CD14-positive monocyte (primary cell): Measurements from ENCODE around the gene TJAP1. TPM values are rescaled to one million over a fixed set of nuclear protein-coding genes. Genes with fewer than 3 reads are reported as not detected.
A peak's percentile ranks its signal among the peaks of the same experiment; 100 is the strongest.

ENCODE experiments used
- DNase-seq, 3 donors: peaks; one replicate each; pipeline ENCODE4 v3.0.0-alpha.2; 2011 to 2022
- H2AFZ ChIP-seq: 2 replicates; pipeline ENCODE4 v1.6.0; 2012; ENCODE audit warnings: mild to moderate bottlenecking, low read depth, low read length, inconsistent platforms; ENCODE audit not compliant: insufficient read depth, poor library complexity, severe bottlenecking
- H3K27ac ChIP-seq, 2 donors: 1 replicate in 1 of 2; 2 replicates in 1 of 2; pipeline ENCODE4 v1.5.1; 2012 to 2013; ENCODE audit warnings: low read length in 2 of 2, control low read depth in 1 of 2, inconsistent platforms in 1 of 2, low read depth in 1 of 2, mild to moderate bottlenecking in 1 of 2
- H3K27me3 ChIP-seq, 2 donors: one replicate each; pipeline versions ENCODE4 v1.6.0 to v1.6.1; 2011 to 2013; ENCODE audit warnings: low read length in 2 of 2; ENCODE audit not compliant: control insufficient read depth in 2 of 2, insufficient read depth in 2 of 2
- H3K36me3 ChIP-seq, 2 donors: replicated peaks in 1 of 2; 1 replicate in 1 of 2; 2 replicates in 1 of 2; pipeline versions ENCODE4 v1.5.1 to v1.6.1; 2012 to 2013; ENCODE audit warnings: low read length in 2 of 2, control low read depth in 1 of 2, inconsistent platforms in 1 of 2, mild to moderate bottlenecking in 1 of 2; ENCODE audit not compliant: insufficient read depth in 2 of 2, control insufficient read depth in 1 of 2
- H3K4me1 ChIP-seq, 2 donors: 1 replicate in 1 of 2; 2 replicates in 1 of 2; pipeline versions ENCODE4 v1.5.1 to v1.6.1; 2012 to 2013; ENCODE audit warnings: low read length in 2 of 2, control low read depth in 1 of 2, inconsistent platforms in 1 of 2, mild to moderate bottlenecking in 1 of 2, moderate library complexity in 1 of 2; ENCODE audit not compliant: insufficient read depth in 2 of 2, control insufficient read depth in 1 of 2
- H3K4me2 ChIP-seq: replicated peaks from 2 replicates; pipeline ENCODE3; 2012; ENCODE audit warnings: low read length, moderate library complexity, mild to moderate bottlenecking; ENCODE audit not compliant: poor library complexity, severe bottlenecking; ENCODE audit errors: extremely low read depth
- H3K4me3 ChIP-seq, 3 experiments: fragments of 200-600 bp in 1 of 3; sonication (generic) in 1 of 3; replicated peaks in 1 of 3; 1 replicate in 2 of 3; 2 replicates in 1 of 3; pipeline ENCODE4 v1.5.1; 2011 to 2013; ENCODE audit warnings: low read length in 3 of 3, mild to moderate bottlenecking in 3 of 3, control low read depth in 2 of 3, low read depth in 2 of 3, inconsistent platforms in 1 of 3, moderate library complexity in 1 of 3
- H3K79me2 ChIP-seq: 2 replicates; pipeline ENCODE4 v1.6.0; 2012; ENCODE audit warnings: mild to moderate bottlenecking, control low read depth, inconsistent platforms, low read length, moderate library complexity; ENCODE audit not compliant: insufficient read depth
- H3K9ac ChIP-seq: 2 replicates; pipeline ENCODE4 v1.6.0; 2017; ENCODE audit warnings: low read length, mild to moderate bottlenecking; ENCODE audit not compliant: insufficient read depth, poor library complexity, severe bottlenecking
- H3K9me3 ChIP-seq, 2 donors: replicated peaks in 1 of 2; 1 replicate in 1 of 2; 2 replicates in 1 of 2; pipeline versions ENCODE4 v1.5.1 to v1.6.1; 2012 to 2013; ENCODE audit warnings: low read length in 2 of 2, control low read depth in 1 of 2; ENCODE audit not compliant: control insufficient read depth in 1 of 2, insufficient read depth in 1 of 2
- H4K20me1 ChIP-seq: 2 replicates; pipeline ENCODE4 v1.6.0; 2012; ENCODE audit warnings: mild to moderate bottlenecking, low read length, control low read depth, moderate library complexity; ENCODE audit not compliant: insufficient read depth
- H3K27ac Mint-ChIP-seq, 7 donors: one replicate each; pipeline ENCODE4 v1.8.0; 2020; ENCODE audit warnings: mild to moderate bottlenecking in 7 of 7, mixed read lengths in 7 of 7, moderate library complexity in 6 of 7, inconsistent platforms in 2 of 7
- H3K27me3 Mint-ChIP-seq, 3 donors: one replicate each; pipeline ENCODE4 v1.8.0; 2021 to 2022; ENCODE audit warnings: low read depth in 3 of 3, mild to moderate bottlenecking in 3 of 3, mixed read lengths in 3 of 3, moderate library complexity in 3 of 3, inconsistent platforms in 1 of 3
- H3K36me3 Mint-ChIP-seq, 2 donors: one replicate each; pipeline ENCODE4 v1.8.0; 2020; ENCODE audit warnings: mixed read lengths in 2 of 2, inconsistent platforms in 1 of 2, mild to moderate bottlenecking in 1 of 2
- H3K4me1 Mint-ChIP-seq: one replicate; pipeline ENCODE4 v1.8.0; 2020; ENCODE audit warnings: mild to moderate bottlenecking, mixed read lengths
- H3K4me3 Mint-ChIP-seq, 2 donors: one replicate each; pipeline ENCODE4 v1.8.0; 2020; ENCODE audit warnings: mild to moderate bottlenecking in 2 of 2, mixed read lengths in 2 of 2, moderate library complexity in 1 of 2
- H3K9me3 Mint-ChIP-seq, 7 donors: one replicate each; pipeline ENCODE4 v1.8.0; 2020 to 2022; ENCODE audit warnings: mixed read lengths in 7 of 7, mild to moderate bottlenecking in 6 of 7, moderate library complexity in 6 of 7, inconsistent platforms in 2 of 7
- WGBS: methylation state at CpG from one replicate; pipeline ENCODE4 v1.1.5; 2013; ENCODE audit warnings: missing lambda C conversion rate; ENCODE audit not compliant: insufficient coverage; 5-methylcytosine and 5-hydroxymethylcytosine counted together
- intact Hi-C, 2 donors: fragments of 100-400 bp; cut with micrococcal nuclease; formaldehyde crosslinking; loops; one replicate each; pipeline versions ENCODE4 v1.15.0 to v1.15.1; 2023
- polyA plus RNA-seq, 3 donors: library from polyadenylated mRNA; depleted of rRNA in 1 of 3; unstranded in 2 of 3; stranded (reverse) in 1 of 3; fragments of 300-500 nt in 2 of 3; fragments of >200 nt in 1 of 3; fragmentation: Illumina TruSeq in 2 of 3; gene quantifications; 1 replicate in 2 of 3; 2 replicates in 1 of 3; pipeline ENCODE4 v1.2.3, GENCODE V29; 2012 to 2021
- TF ChIP-seq, protein P1 (sequence below): fragments of 200-600 bp; IDR thresholded peaks from one replicate; pipeline ENCODE4 v1.8.0; 2022; ENCODE audit warnings: antibody characterized with exemption, mild to moderate bottlenecking

Gene TJAP1
- polyA plus RNA-seq, 3 donors, result 3.2 to 43.4 (median 3.2) TPM

GRCh38 chr6:43432009-43432945 lies 45.1 kb upstream of the TJAP1 start:
- TF ChIP-seq, protein P1, sequence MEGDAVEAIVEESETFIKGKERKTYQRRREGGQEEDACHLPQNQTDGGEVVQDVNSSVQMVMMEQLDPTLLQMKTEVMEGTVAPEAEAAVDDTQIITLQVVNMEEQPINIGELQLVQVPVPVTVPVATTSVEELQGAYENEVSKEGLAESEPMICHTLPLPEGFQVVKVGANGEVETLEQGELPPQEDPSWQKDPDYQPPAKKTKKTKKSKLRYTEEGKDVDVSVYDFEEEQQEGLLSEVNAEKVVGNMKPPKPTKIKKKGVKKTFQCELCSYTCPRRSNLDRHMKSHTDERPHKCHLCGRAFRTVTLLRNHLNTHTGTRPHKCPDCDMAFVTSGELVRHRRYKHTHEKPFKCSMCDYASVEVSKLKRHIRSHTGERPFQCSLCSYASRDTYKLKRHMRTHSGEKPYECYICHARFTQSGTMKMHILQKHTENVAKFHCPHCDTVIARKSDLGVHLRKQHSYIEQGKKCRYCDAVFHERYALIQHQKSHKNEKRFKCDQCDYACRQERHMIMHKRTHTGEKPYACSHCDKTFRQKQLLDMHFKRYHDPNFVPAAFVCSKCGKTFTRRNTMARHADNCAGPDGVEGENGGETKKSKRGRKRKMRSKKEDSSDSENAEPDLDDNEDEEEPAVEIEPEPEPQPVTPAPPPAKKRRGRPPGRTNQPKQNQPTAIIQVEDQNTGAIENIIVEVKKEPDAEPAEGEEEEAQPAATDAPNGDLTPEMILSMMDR, result no peak
- intact Hi-C loops, result no loop called here
- 92% methylated on average over 13 of the region's 19 CpGs for WGBS

DNA sequence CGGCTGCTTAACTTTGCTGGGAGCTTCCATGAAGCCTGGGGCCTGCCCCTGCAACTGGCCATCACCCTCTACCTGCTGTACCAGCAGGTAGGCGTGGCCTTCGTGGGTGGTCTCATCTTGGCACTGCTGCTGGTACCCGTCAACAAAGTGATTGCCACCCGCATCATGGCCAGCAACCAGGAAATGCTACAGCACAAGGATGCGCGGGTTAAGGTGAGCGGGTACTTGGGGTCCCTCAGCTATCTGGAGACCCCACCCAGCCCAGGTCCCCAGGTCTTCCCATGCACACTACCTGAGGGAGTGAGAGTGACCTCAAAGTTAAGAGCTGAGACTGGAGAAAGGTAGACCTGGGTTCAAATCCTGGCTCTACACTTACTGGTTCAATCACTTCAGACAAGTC lies 44.2 kb upstream of the TJAP1 start:
- Histone ChIP-seq H3K36me3 (peaks cover 48 to 74% of the 10 kb centered on the region in 2 donors), H3K4me1 (peaks cover 10 to 11% of the 10 kb centered on the region in 2 donors), H3K27me3 (no peaks in the 10 kb centered on the region), H3K79me2 (peaks cover 19% of the 10 kb centered on the region), H3K4me3 (no peak overlapping the region), H3K4me2 (no peak overlapping the region), H3K9ac (no peak overlapping the region), H3K27ac (no peak overlapping the region), H2AFZ (no peak overlapping the region), H4K20me1 (peaks cover 13% of the 10 kb centered on the region), H3K9me3 (no peaks in the 10 kb centered on the region)
- H3K27ac Mint-ChIP-seq, result no peak overlapping the region
- peaks cover 12% of the 10 kb centered on the region for H3K4me1 Mint-ChIP-seq
- peaks cover 0 to 2% (median 0%) of the 10 kb centered on the region in 3 donors for H3K27me3 Mint-ChIP-seq
- TF ChIP-seq, protein P1, result no peak
- 100% methylated on average over 5 of the region's 8 CpGs for WGBS
- peaks cover 42 to 67% of the 10 kb centered on the region in 2 donors for H3K36me3 Mint-ChIP-seq
- DNase-seq, result no peak
- no peak overlapping the region for H3K4me3 Mint-ChIP-seq
- intact Hi-C loops, result no loop called here
- H3K9me3 Mint-ChIP-seq, result no peaks in the 10 kb centered on the region

More at GRCh38 chr6:43432009-43432945, 45.1 kb upstream of the TJAP1 start:
- no peak overlapping the region for H3K4me3 Mint-ChIP-seq
- H3K9me3 Mint-ChIP-seq, result no peaks in the 10 kb centered on the region
- peaks cover 14% of the 10 kb centered on the region for H3K4me1 Mint-ChIP-seq
- Histone ChIP-seq H3K27me3 (no peaks in the 10 kb centered on the region), H3K79me2 (peaks cover 23% of the 10 kb centered on the region), H3K4me2 (no peak overlapping the region), H2AFZ (no peak overlapping the region), H3K27ac (no peak overlapping the region), H3K4me1 (peaks cover 13 to 14% of the 10 kb centered on the region in 2 donors), H3K9me3 (no peaks in the 10 kb centered on the region), H4K20me1 (peaks cover 13% of the 10 kb centered on the region), H3K4me3 (no peak overlapping the region), H3K9ac (no peak overlapping the region), H3K36me3 (peaks cover 43 to 65% of the 10 kb centered on the region in 2 donors)
- peaks cover 33 to 58% of the 10 kb centered on the region in 2 donors for H3K36me3 Mint-ChIP-seq
- no peak for DNase-seq
- H3K27ac Mint-ChIP-seq, result peak overlapping the region in 3 of 7 donors; percentile 9 to 46 (median 21)
- peaks cover 0 to 2% (median 0%) of the 10 kb centered on the region in 3 donors for H3K27me3 Mint-ChIP-seq
